NCI-H1694 (cell line): Measurements from ENCODE around the gene CBFA2T3.

Source experiments
- DNase-seq: peaks from one replicate; lab custom pipeline; 2025; lab: John Stamatoyannopoulos, UW

The CBFA2T3 gene

GRCh38 chr16:88875703-88876234 lies 101.2 kb downstream of the CBFA2T3 start:
- DNase-seq = no peak

GRCh38 chr16:88874938-88875599 lies 101.9 kb downstream of the CBFA2T3 start:
- no peak for DNase-seq

GRCh38 chr16:88872650-88873331 lies 104.2 kb downstream of the CBFA2T3 start:
- DNase-seq = no peak

GRCh38 chr16:88871730-88872416 lies 105.1 kb downstream of the CBFA2T3 start:
- DNase-seq = no peak

- DNase-seq = no peak
Measured at GRCh38 chr16:88871349-88871702, 105.7 kb downstream of the CBFA2T3 start.

DNA sequence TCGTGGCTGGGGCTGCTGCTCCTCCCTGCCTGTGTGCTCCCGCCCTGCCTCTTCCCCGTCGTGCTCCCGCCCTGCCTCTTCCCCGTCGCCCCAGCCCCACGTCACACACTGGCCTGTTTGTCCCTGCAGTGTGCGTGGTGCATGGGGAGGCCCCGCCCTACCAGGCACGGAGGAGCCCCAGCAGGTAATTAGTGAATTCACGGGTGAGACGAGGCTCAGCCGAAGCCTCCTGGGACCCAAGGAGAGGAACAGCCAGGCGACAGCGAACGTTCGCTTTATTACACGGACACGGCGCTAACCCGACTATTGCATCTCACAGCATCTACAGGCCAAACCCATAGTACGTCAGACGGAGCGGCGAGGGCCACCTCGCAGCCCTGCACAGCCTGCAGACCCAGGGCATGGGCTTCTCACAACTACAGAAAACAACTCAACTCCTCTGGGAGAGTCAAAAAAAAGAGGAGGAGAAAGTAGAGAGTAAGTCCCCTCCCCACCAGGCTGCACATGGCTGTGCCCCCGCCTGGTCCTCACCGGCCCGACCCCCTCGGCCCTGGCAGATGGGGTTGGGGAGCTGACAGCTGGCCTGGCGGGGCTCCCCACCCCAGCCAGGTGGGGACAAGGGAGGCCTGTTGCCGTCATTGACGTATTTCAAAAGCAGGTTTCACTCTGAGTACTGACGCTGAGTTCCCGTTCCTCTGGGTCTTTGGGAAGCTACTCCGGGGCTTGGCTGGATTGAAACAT lies 106.2 kb downstream of the CBFA2T3 start:
- DNase-seq = peak; percentile 79

- DNase-seq = no peak
Measured at GRCh38 chr16:88869673-88869980, 107.4 kb downstream of the CBFA2T3 start.

GRCh38 chr16:88868974-88869672 lies 107.9 kb downstream of the CBFA2T3 start:
- peak; percentile 48 for DNase-seq

DNA sequence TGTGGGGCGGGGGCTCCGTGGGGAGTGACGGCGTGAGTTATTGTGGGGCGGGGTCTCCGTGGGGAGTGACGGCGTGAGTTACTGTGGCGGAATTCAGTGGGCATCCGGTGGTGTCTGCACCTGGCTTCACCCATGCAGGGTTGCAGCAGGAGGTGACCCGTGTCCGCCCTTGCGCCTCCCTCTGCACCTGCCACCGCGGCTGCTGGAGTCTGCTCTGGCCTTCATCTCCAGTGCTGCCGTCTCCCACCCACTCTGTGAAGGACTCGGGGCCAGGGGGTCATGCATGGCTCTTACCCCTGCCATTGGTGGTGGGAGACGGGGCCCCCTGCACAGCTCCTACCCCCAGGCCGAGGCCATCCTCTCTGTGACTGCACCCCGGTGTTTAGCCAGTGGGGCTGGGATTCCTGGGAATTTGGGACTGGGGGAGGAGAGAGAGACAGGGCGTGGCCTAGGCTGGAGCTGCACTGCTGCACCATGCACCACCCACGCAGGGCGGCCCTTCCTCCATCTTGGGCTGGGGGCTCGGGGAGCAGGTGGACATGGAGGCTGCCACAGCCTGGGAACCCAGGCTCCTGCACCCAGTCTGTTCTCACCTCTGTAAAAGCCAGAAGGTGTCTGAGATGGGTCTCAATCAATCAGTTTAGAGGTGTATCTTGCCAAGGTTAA lies 109.3 kb downstream of the CBFA2T3 start:
- DNase-seq = no peak

- peak; percentile 7 for DNase-seq
Measured at GRCh38 chr16:88866151-88866920, 110.7 kb downstream of the CBFA2T3 start, which contains the start of gene PABPN1L. PABPN1L (minus strand) TSS chr16:88866660; CDS start chr16:88866606, 54 bp downstream.

- DNase-seq = no peak
Measured at GRCh38 chr16:88865742-88866141, 111.3 kb downstream of the CBFA2T3 start.

- no peak for DNase-seq
Measured at GRCh38 chr16:88865310-88865709, 111.7 kb downstream of the CBFA2T3 start.

DNA sequence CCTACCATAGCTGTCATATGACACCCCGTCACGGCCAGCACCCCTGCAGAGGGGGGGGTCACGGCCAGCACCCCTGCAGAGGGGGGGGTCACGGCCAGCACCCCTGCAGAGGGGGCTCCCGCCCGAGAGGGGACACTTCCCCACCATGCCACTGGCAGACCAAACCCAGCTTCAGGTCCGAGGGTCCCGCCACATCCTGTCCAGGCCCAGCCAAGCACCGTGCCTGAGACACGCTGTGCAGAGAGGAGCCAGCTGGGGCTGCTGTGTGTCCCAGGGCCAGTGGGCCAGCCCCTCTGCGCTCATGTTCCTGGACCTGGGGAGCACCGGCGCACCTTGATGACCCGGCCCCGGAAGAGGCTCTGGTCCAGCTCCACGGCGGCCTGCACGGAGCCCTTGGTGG lies 112.5 kb downstream of the CBFA2T3 start:
- DNase-seq = no peak

DNA sequence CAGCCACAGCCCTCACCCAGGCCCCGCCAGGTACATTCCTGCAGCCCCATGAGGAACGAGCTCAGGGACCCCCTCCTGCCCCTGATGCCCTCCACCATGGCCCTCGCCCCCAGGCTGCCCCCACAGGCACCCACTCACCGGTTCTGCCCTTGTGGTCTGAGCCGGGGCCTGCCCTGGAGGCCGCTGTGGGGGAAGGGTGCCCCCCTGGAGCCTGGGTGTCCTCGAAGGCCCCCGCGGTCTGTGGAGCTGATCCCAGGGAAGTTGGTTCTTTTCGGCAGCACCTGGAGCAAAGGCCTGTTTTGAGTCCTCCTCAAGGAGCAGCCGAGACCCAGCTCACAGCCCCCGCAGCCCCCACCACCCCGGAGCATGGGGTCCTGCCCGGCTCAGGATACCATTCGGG lies 112.9 kb downstream of the CBFA2T3 start:
- no peak for DNase-seq

DNA sequence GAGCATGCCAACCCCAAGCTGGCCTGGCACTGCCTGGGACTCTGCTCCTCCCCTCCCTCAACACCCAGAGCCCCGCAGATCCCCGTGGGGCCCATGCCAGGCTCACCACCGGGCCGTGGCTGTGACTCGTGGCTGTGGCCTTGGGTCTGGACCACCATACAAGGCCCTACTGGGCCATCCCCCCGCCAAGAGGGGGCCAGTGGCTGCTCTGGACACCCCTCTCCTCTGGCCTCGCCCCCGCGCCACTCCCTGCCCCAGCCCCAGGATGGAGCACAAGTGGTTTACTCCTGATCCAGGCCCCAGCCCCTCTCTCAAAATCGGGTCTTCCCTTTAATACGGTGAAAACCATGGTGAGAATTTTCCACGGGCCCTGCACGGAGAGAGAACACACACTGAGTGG lies 113.6 kb downstream of the CBFA2T3 start:
- DNase-seq = no peak

DNA sequence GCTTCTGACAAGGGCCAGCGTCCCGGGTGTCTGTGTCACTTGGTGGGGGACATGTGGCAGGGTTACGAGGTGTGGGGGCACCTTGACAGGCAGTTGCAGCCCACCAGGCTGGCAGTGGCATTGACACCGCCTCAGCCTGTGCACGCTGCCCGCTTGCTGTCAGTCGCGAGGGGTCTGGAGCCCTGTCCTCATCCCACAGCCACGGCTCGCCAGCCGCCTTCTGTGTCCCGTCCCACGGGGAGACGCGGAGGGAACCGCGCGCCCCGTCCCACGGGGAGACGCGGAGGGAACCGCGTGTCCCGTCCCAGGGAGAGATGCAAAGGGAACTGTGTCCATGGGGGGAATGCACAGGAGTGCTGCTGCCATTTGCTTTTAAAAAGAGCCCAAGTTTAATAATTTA lies 114.0 kb downstream of the CBFA2T3 start:
- no peak for DNase-seq

- no peak for DNase-seq
Measured at GRCh38 chr16:88861359-88861758, 115.6 kb downstream of the CBFA2T3 start.

DNA sequence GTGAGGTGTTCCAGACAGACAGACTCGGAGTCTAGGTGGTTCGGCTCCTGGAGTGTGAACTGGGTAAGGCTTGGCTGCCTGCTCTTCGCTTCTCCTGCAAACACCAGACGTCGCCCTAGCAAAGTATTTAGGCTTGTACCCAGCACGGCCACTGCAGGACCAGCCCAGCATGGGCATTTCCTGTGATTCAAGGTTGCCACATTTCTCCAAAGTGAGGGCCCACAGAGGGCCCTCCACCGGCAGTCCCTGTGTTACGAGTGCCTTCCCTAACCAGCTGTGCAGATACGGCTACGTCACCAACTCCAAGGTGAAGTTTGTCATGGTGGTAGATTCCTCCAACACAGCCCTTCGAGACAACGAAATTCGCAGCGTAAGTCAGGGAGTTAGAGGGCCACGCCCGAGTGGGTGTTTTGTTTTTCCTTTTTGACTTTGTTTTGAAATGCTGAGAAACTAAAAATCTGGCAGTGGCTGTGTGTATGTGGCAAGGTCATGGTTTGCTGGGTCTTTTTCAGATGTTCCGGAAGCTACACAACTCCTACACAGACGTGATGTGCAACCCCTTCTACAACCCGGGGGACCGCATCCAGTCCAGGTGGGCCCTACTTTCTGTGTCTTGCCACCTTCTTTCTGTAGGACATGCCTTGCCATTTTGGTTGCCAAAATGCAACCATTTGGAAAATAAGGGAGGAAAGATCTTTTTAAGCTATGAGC lies 117.5 kb downstream of the CBFA2T3 start:
- no peak for DNase-seq

- peak; percentile 23 for DNase-seq
Measured at GRCh38 chr16:88857728-88858339, 119.2 kb downstream of the CBFA2T3 start.
